CMK (cell line): Measurements from ENCODE around the gene CENPC.
"Not testable (repeated sequence)": the region's sequence is repeated elsewhere in the genome, so short reads cannot be mapped to it uniquely, and the experiment has no call there.

Source experiments
- DNase-seq: peaks from one replicate; pipeline ENCODE4 v3.0.0-alpha.2; 2010; ENCODE audit warnings: low read depth

CENPC gene

DNA sequence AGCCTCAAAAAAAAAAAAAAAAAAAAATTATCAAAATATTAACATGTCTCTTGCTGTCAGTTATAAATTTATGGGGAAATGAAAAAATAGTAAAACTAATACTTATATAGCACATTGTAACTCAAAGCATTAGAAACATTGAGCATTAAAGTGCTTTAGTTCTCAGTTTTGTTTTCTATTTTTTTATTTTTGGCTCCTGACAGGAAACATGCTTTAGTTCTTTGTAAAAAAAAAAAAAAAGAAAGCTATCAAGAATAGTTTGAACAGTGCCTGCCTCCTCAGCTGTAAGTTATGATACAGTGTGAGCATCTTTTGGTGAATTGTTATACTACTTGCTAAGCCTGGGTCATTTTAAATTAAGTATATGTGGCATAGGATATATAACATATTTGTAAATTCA lies 5.1 kb upstream of the CENPC start:
- no peak for DNase-seq

DNA sequence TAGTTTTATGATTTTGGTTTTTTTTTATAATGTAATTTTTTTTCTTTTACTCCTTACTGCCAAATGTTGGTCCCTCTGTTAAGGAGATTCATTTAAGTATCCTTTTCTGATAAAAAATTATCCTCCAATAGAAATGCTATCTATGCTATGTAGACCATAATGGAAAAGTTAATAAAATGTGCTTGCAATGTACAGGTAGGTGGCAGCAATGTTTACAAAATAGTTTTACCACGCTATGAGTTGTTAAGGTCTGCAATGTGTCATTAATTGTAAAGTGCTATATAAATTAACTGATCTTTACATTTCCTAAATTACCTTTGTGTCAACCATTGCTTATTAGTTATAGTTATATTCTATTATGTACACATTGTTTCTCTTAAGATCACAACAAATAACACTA lies 3.8 kb upstream of the CENPC start:
- no peak for DNase-seq

DNA sequence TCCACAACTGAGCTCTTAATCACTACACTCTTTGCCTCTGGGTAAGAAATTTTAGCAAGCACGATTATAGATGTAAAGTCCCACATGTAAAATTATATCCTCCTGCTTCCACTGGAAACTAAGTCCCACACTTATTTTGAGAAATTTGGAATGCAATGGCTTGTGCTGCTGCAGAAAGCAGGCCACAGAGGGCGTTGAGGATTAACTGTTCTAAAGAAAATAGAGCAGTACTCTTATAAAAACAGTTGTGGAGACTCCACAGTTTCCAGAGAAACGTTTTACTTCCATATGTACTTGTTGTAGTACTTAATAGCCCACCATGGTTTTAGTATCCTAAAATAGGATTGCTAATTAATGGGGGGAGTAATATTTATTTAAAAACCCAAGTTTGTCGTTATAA lies 1.7 kb upstream of the CENPC start:
- DNase-seq = no peak

DNA sequence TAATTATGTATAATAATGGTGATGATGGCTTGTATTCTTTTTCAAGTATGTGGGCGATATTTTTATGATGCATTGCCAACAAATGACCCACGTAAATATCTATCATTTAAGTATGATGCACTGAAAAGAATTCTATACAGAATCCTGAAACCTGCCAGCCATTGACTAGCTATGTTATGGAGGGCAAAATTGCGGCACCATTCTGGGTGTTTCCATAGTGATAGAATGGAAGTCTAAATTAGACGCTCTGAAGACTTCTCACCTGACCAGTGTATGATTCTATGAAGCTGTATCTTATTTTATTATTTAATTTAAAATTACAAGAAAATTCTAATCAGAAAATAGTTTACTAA lies 677 bp upstream of the CENPC start:
- no peak for DNase-seq

DNA sequence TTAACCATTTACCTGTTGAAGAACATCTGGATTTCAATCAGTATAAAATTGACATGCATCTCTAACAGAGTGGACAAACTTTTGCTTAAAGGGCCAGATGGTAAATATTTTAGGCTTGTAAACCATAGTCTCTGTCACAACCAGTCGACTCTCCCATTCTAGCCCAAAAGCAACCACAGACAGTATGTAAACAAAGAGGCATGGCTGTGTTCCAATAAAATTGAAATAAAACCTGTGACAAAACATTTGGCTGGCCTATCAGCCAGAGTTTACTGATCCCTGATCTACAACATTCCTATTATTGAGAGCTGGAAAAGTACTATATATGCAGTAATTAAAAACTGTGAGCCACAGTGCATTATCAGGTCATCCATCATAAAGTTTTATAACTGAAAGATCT lies 3.2 kb downstream of the CENPC start:
- DNase-seq = no peak

DNA sequence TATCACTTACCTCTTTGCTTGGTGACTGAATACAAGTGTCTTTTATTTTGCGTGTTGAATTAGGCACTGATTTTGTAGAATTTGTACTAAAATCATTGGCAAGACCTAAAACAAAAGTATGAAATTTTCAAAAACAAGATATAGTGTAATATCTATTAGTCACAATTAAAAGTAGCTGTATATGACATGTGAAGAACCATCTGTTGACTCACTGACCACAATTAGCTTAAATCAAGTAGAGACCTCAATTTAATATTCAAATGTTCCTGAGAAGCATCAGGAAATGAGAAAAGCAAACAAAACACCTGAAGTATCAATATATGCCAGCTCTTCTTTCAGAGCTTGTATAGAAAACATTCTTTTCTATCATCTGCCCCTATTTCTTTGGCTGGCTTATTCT lies 5.5 kb downstream of the CENPC start:
- no peak for DNase-seq

DNA sequence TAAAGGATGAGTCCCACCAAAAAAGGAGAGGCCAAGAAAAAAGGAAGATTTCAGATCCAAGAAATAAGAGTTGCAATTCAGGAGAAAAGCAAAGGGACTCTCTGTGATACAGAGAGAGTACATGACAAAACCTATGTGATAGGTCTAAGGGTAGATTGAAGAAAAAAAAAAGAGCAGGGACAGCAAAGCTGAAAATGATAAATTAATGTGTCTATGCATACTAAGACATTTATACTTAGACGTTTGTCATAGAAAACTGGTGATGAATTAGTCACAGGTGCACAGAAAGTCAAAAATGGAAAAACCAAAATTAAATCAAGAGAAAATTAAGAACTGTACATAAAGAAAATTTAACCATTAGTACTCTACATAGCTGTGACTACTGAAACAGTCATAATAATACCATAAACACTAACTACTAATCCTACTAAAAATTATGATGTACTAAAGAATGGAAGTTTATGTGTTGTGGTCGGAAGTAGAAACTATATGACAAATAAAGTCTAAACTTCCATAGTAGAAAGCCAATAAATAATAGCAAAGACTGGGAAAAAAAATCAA lies 9.9 kb downstream of the CENPC start:
- no peak for DNase-seq

DNA sequence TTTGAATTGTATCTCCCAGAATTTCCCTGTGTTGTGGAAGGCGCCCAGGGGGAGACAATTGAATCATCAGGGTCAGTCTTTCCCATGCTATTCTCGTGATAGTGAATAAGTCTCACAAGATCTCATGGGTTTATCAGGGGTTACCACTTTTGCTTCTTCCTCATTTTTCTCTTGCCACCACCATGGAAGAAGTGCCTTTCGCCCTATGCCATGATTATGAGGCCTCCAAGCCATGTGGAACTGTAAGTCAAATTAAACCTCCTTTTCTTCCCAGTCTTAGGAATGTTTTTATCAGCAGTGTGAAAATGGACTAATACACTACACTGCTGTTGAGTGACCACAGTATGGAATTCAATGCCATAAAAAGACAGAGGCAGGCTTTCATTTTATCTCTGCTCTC lies 12.2 kb downstream of the CENPC start:
- DNase-seq = no peak

DNA sequence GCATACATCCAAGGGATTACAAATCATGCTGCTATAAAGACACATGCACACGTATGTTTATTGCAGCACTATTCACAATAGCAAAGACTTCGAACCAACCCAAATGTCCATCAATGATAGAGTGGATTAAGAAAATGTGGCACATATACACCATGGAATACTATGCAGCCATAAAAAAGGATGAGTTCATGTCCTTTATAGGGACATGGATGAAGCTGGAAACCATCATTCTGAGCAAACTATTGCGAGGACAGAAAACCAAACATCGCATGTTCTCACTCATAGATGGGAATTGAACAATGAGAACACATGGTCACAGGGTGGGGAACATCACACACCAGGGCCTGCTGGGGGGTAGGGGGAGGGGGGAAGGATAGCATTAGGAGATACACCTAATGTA lies 12.9 kb downstream of the CENPC start:
- DNase-seq = not testable (repeated sequence)

DNA sequence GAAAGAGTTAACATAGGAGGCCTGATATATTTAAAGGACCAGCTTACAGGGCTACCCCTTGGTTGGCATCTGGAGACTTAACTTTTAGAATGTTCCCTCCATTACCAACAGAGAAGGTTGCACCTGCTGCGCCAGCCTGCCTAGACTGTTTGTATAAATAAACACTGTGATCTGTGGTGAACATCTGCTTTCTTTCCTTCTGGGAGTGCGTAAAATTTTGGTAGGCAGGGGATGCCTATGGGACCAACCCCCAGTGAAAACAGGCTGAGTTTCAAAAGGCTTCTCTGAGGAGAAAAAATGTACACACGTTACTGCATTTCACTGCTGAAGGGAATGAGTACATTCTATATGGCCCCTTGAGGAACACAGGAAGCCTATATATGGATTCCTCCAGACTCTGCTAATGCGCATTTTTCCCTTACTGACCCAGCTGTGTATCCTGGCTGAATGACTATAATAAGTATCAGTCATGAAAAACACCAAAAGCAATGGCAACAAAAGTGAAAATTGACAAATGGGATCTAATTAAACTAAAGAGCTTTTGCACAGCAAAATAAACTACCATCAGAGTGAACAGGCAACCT lies 13.8 kb downstream of the CENPC start:
- no peak for DNase-seq

DNA sequence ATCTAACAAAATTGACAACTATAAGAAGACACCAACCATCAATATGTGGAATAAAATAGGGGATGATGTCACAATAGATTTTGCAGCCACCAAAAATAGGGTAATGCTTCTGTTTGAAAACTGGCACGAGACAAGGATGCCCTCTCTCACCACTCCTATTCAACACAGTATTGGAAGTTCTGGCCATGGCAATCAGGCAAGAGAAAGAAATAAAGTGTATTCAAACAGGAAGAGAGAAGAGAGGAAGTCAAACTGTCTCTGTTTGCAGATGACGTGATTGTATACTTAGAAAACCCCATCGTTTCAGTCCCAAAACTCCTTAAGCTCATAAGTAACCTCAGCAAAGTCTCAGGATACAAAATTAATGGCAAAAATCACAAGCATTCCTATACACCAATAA lies 21.2 kb downstream of the CENPC start:
- not testable (repeated sequence) for DNase-seq

DNA sequence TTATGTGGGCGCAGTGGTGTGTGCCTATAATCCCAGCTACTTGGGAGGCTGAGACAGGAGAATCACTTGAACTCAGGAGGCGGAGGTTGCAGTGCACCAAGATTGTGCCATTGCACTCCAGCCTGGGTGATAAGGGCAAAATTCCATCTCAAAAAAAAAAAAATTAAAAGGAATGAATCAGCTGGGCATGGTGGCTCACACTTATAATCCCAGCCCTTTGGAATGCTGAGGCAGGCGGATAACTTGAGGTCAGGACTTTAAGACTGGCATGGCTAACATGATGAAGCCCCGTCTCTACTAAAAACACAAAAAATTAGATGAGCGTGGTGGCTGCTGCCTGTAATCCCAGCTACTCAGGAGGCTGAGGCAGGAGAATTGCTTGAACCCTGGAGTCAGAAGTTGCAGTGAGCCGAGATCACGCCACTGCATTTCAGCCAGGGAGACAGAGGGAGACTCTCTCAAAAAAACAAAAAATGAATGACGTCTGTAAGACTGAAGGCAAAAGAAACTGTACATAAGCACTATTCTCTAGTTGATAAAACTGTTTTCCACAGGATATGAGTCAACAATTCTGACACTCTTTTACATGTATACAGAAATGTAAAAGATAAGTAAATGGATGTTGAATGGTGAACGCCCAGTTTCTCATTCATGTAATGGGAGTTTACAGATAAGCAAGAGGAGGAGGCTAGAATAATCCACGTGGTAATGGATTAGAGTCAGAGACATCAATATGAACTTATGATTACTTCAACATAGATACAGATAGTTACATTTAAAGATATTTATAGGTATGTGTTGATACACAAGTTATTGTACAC lies 22.2 kb downstream of the CENPC start:
- DNase-seq = no peak

DNA sequence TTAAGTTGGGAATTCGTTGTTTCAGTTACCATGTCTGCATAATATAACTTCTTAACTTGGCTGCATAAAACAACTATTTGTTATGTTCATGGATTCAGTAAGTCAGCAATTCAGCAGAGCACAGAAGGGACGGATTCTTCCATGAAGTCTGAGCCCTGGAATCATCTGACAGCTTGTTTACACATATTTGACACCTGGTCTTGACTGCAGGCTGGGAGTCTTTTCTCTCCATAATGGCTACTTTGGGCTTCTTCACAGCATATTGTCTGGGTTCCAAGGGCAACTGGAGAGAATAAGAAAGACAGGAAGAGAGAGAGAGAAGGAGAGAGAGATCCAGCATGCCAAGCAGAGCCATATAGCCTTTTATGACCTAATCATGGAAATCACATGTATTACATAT lies 23.1 kb downstream of the CENPC start:
- DNase-seq = no peak

DNA sequence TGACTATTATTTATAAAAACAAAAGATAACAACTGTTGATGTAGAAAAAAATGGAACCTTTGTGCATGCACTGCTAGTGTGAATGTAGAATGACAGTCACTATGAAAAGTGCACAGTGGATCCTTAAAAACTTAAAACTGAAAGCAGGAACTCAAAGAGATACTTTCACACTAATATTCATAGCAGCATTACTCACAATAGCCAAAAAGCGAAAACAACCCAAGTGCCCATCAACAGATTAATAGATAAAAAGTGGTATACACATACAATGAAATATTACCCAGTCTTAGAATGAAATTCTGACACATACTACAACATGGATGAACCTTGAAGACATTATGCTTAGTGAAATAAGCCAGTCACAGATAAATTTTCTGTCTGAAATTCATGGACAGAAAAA lies 23.8 kb downstream of the CENPC start:
- DNase-seq = no peak

DNA sequence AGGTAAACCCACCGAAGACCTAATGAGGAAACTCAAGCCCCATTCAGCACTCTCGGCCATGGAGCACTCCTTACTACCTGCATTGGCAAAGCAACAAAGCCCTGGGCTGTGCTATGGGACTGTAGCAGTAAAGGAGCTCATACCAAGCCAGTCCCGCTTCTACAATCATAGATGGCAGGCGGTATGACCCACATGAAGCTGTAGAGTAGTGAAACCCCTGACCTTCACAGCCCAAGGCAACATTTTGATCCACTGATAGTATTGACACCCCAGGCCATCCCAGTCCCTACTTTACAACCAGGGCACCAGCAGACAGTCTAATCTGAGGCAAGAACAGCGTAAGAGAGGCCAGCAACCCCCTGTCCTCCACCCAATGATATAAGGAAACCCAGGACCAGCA lies 25.2 kb downstream of the CENPC start:
- no peak for DNase-seq

DNA sequence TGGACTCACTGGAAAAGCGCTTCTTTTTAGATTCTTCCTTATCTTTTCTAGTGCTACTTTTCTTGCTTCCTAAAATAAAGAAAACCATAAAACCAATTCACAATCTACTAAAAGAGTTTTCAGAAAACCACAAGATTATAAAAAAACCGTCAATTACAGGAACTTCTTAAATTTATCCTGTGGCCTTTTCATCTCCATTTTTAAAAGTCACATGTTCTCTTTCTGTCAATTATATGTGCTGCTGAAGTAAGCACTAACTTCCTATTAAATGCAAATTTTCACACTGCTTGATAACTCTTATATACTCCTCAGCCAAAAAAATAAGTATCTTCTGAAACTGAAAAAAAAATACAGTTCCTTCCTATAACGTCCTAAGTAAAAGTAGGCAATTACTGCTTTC lies 32.8 kb downstream of the CENPC start:
- no peak for DNase-seq

DNA sequence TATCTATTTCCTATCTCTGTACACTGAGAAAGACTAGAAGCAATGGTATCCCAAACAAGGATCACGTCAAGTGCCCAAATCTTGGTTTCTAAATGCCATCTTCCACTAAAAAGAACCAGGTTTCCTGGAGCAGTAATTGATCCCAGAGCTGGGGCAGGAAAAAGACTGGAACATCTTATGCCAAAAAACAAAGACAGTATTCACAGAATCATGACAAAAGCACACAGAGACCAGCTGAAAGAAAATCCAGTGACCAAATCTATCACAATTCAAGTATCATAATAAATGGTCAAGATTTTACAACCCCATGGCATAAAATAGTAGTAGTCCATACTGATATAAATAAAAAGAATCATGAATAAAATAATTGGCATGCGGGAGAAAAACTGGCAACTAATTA lies 44.9 kb downstream of the CENPC start:
- no peak for DNase-seq

DNA sequence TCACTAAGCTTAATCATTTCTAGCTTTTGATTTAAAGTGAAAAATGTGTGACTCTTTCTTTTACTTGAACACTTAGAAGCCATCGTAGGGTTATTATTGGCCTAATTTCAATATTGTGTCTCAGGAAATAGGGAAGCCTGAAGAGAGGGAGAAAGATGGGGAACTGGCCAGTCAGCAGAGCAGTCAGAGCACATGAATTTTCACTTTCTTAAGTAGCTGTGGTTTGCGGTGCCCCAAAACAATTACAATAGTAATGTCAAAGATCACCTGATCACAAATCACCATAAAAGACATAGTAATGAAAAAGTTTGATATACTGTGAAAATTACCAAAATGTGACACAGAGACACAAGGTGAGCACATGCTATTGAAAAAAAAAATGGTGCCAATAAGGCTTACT lies 45.5 kb downstream of the CENPC start:
- no peak for DNase-seq

DNA sequence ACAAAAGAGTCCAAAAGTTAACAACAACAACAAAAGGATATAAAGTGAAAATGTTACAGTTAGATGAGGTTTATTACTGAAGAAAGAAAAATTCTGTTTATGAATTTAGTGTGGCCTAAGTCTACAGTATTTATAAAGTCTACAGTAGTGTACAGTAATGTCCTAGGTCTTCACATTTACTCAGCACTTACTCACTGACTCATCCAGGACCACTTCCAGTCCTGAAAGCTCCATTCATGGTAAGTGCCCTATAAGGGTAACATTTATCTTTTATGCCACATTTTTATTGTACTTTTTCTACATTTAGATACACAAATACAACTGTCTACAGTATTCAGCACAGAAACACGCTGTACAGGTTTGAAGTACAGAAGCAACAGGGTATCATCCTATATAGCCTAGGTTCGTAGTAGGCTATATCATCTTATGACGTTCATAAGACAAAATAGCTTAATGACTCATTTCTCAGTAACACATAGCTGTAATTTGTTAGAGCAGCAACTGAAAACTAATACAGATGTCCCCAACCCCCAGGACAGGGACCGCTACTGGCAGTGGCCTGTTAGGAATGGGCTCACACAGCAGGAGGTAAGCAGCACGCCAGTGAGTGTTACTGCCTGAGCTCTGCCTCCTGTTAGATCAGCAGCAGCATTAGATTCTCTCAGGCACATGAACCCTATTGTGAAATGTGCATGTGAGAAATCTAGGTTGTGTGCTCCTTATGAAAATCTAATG lies 61.3 kb downstream of the CENPC start:
- no peak for DNase-seq

DNA sequence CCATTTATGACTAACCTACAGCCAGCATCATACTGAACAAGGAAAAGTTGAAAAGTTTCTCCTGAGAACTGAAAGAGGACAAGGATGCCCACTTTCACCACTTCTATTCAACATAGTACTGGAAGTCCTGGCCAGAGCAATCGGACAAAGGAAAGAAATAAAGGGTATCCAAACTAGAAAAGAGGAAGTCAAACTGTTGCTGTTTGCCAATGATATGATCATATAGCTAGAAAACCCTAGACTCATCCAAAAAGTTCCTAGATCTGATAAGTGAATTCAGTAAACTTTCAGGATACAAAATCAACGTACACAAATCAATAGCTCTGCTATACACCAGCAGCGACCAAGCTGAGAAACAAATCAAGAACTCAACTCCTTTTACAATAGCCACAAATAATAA lies 64.5 kb downstream of the CENPC start:
- DNase-seq = no peak

DNA sequence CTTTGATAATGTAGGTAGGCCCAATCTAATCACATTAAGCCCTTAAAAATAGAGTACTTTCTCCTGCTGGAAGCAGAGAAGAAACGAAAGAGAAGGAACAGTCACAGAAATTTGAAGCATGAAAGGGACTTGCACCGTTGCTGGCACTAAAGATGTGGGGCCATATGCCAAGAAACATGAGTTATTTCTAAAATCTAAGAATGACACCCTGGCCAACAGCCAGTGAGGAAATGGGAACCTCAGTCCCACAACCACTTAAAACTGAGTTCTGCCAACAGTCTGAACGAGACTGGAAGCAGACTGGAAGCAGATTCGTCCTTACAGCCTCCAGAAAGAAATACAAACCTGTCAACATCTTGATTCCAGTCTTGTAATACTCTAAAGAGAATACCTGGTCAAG lies 70.1 kb downstream of the CENPC start:
- no peak for DNase-seq

DNA sequence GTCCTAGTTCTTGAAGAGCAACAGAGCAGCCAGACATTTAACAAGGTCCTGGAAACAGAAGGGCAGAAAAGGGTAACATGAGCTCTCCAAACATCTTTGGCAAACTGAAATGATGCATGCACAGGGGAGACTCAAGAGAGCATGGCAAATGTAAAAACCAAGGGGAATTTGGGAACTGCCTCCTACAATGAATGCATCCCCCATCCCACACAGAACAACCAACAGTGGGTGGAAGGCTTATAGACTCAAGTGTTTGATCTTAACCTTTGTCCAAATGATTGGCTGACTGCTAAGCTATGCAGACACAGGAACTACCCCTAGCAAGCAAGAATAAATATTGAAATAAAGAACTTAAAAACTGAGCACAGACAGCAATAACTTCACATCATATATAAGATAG lies 74.4 kb downstream of the CENPC start:
- no peak for DNase-seq

DNA sequence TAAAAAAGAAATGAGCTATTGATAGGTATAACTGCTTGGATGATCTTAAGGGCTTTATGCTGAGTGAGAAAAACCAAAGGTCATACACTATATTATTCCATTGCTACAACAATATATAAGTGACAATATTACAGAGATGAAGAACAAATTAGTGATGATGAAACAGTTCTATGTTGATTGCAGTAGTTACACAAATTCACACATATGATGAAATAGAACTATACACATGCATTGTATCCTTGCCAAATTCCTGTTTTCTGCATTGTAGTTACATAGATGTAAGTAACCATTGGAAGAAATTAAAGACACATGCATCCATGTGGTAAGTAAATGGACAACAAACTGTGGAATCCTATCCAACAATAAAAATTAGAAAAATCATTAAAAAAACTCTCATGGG lies 76.5 kb downstream of the CENPC start:
- no peak for DNase-seq
